HTR-8/SVneo (cell line): ENCODE data around the gene TIGD1.

Experiments
- DNase-seq: peaks from one replicate; pipeline ENCODE4 v3.0.0; 2011; ENCODE audit warnings: low spot score, mixed read lengths; ENCODE audit not compliant: insufficient read length
- FAIRE-seq: peaks from 2 replicates; lab custom pipeline; 2011; peaks lifted over from hg19 to GRCh38; lab: Jason Lieb, UNC

TIGD1 gene

GRCh38 chr2:232525791-232526371, 24.5 kb downstream of the TIGD1 start, which contains the start of gene CHRND:
CHRND (plus strand) TSS chr2:232526160; CDS start chr2:232526216, 56 bp downstream.
- DNase-seq (no peak), FAIRE-seq (no peak)

GRCh38 chr2:232525199-232525598, 25.2 kb downstream of the TIGD1 start:
- no peak for FAIRE-seq
- DNase-seq = no peak

- FAIRE-seq = no peak
- DNase-seq = no peak
Observed at GRCh38 chr2:232524771-232525170, 25.6 kb downstream of the TIGD1 start.

GRCh38 chr2:232523682-232524597, 26.4 kb downstream of the TIGD1 start:
- DNase-seq = peak; percentile 50
- peak; percentile 42 for FAIRE-seq

- FAIRE-seq = no peak
Observed at GRCh38 chr2:232523402-232523681, 27.0 kb downstream of the TIGD1 start.

GRCh38 chr2:232522623-232523401, 27.5 kb downstream of the TIGD1 start:
- no peak for FAIRE-seq
- no peak for DNase-seq

More at GRCh38 chr2:232523402-232523681, 27.0 kb downstream of the TIGD1 start:
- no peak for DNase-seq

GRCh38 chr2:232521959-232522622, 28.3 kb downstream of the TIGD1 start:
- DNase-seq (peak; percentile 75), FAIRE-seq (no peak)

- DNase-seq (no peak), FAIRE-seq (no peak)
Observed at GRCh38 chr2:232521098-232521497, 29.3 kb downstream of the TIGD1 start.

GRCh38 chr2:232520489-232520888, 29.9 kb downstream of the TIGD1 start:
- no peak for FAIRE-seq

GRCh38 chr2:232519581-232520438, 30.5 kb downstream of the TIGD1 start, which contains the start of gene PRSS56:
PRSS56 (plus strand) TSS chr2:232520388; CDS start chr2:232520599, 211 bp downstream.
- DNase-seq = no peak
- no peak for FAIRE-seq

More at GRCh38 chr2:232520489-232520888, 29.9 kb downstream of the TIGD1 start:
- no peak for DNase-seq

GRCh38 chr2:232518844-232519243, 31.5 kb downstream of the TIGD1 start:
- DNase-seq (no peak), FAIRE-seq (no peak)

- DNase-seq (no peak), FAIRE-seq (no peak)
Observed at GRCh38 chr2:232516551-232516950, 33.8 kb downstream of the TIGD1 start.

- FAIRE-seq = no peak
- no peak for DNase-seq
Observed at GRCh38 chr2:232515639-232516038, 34.7 kb downstream of the TIGD1 start.

- no peak for FAIRE-seq
- DNase-seq = no peak
Observed at GRCh38 chr2:232513353-232513752, 37.0 kb downstream of the TIGD1 start.

- no peak for FAIRE-seq
- no peak for DNase-seq
Observed at GRCh38 chr2:232512602-232513001, 37.8 kb downstream of the TIGD1 start.

GRCh38 chr2:232511336-232511890, 38.9 kb downstream of the TIGD1 start:
- FAIRE-seq = no peak
- no peak for DNase-seq

GRCh38 chr2:232508251-232508650, 42.1 kb downstream of the TIGD1 start:
- no peak for DNase-seq

GRCh38 chr2:232506709-232507108, 43.6 kb downstream of the TIGD1 start:
- DNase-seq (no peak), FAIRE-seq (no peak)

More at GRCh38 chr2:232508251-232508650, 42.1 kb downstream of the TIGD1 start:
- FAIRE-seq = no peak

- FAIRE-seq = no peak
- no peak for DNase-seq
Observed at GRCh38 chr2:232505856-232506255, 44.5 kb downstream of the TIGD1 start.
